ENCODE measurements around the gene SRMS.

DNA sequence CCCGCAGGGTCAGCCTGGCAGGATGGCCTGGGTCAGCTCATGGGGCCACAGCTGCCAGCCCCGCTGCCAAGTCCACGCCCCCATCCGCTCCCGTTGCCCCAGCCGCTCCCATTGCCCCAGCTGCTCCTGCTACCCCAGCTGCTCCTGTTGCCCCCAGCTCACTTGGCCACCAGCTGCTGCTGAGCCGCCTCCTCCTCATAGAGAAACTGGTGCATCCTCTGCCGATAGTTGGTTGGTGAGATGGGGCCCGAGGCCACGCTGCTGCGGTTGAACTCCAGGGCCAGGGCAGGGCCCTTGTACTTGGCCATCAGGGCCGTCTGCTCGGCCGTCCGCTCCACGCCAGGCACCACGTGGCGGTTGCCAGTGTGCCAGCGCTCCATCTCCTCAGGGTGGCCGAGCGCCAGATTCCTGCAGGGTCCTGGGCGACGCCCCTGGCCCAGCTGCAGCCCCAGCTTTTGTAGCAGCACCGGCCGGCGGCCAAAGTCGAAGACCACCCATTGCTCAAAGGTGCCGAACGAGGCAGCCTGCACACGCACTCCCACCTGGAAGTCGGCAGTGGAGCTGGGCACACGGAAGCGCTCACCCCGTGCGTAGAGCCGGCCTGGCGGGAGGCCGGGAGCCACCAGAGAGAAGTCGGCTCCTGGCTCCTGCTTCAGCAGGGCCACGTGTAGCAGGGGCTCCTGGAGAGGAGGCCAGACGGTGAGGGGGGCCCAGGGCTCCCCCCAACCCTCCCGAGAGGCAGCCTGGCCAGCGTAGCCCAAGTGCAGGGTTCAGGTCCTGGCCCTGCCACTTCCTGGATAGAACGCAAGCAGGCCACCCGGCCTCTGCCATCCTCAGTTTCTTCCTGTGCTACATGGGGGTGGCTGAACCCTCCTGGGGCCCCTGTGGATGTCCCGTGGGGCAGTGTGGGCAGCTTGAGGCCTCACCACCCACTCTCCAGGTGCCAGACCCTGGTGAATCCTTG is 21.7 kb upstream of the SRMS start:
- TF ChIP-seq, protein P1, sequence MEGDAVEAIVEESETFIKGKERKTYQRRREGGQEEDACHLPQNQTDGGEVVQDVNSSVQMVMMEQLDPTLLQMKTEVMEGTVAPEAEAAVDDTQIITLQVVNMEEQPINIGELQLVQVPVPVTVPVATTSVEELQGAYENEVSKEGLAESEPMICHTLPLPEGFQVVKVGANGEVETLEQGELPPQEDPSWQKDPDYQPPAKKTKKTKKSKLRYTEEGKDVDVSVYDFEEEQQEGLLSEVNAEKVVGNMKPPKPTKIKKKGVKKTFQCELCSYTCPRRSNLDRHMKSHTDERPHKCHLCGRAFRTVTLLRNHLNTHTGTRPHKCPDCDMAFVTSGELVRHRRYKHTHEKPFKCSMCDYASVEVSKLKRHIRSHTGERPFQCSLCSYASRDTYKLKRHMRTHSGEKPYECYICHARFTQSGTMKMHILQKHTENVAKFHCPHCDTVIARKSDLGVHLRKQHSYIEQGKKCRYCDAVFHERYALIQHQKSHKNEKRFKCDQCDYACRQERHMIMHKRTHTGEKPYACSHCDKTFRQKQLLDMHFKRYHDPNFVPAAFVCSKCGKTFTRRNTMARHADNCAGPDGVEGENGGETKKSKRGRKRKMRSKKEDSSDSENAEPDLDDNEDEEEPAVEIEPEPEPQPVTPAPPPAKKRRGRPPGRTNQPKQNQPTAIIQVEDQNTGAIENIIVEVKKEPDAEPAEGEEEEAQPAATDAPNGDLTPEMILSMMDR (conservative IDR thresholded peaks at IDR 0.05; ENCODE audit: low read depth, low read length), result no peak
- no peak for TF ChIP-seq EZH2phosphoT487 (IDR thresholded peaks at IDR 0.05; ENCODE audit: borderline replicate concordance, low read length)

Measured in PC-3 (cell line).